ENCODE results near the gene ZBTB20. TPM values are rescaled to one million over a fixed set of nuclear protein-coding genes. Genes with fewer than 3 reads are reported as not detected.

Gene ZBTB20
- total and polyA plus RNA-seq, 2 donors from 2014 or later = 0.99 to 142 TPM

DNA sequence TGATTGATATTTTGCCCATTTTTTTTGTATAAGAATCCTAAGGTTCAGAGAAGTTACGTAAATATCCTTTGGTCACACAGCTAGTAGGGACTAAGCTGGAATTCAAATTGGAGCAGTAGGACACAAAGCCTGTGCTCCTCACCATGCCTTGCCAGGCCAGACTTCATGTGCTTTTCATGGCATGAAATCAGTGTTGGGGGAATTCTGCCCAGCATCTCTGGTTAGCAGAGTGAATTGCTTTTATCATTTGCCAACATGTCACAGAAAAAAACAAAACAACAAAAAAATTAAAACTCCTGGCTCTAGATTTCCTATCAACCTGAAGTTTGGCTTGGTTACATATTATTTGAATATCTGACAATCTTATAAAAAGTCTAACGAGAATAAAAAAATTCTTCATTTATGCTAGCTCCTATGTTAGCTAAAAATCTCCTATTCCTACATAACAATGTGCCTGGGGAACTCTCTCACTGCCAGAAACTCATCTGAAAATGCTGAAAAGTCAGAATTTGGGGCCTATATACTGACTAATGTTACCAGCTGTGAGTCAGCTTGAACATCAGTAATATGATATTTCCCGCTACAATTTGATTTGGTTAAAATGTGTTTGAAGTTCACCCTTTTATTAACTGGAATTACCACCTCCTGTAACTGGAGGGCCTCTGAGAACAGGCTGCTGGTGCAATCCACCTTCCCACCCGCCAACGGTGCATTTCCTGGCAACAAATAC lies 711.5 kb downstream of the ZBTB20 start:
- H3K4me1 ChIP-seq (ENCODE audit: control insufficient read depth in 2 of 3, insufficient read depth in 2 of 3, low read depth in 1 of 3, low read length in 3 of 3) = no peaks in the 10 kb centered on the region
- no peak for DNase-seq
- H3K27ac ChIP-seq (ENCODE audit: low read depth in 2 of 2, low read length in 2 of 2) = no peak overlapping the region
- intact Hi-C loops (cut with DNase I) = no loop called here
- no peaks in the 10 kb centered on the region for H3K27me3 ChIP-seq (ENCODE audit: control insufficient read depth, insufficient read depth, low read length)
- no peak for FAIRE-seq
- H3K9me3 ChIP-seq (ENCODE audit: control insufficient read depth in 2 of 3, insufficient read depth in 1 of 3, low read length in 3 of 3) = no peaks in the 10 kb centered on the region
- H3K36me3 ChIP-seq (ENCODE audit: control insufficient read depth in 2 of 3, insufficient read depth in 3 of 3, low read length in 3 of 3) = no peaks in the 10 kb centered on the region
- TF ChIP-seq, protein P1, sequence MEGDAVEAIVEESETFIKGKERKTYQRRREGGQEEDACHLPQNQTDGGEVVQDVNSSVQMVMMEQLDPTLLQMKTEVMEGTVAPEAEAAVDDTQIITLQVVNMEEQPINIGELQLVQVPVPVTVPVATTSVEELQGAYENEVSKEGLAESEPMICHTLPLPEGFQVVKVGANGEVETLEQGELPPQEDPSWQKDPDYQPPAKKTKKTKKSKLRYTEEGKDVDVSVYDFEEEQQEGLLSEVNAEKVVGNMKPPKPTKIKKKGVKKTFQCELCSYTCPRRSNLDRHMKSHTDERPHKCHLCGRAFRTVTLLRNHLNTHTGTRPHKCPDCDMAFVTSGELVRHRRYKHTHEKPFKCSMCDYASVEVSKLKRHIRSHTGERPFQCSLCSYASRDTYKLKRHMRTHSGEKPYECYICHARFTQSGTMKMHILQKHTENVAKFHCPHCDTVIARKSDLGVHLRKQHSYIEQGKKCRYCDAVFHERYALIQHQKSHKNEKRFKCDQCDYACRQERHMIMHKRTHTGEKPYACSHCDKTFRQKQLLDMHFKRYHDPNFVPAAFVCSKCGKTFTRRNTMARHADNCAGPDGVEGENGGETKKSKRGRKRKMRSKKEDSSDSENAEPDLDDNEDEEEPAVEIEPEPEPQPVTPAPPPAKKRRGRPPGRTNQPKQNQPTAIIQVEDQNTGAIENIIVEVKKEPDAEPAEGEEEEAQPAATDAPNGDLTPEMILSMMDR (IDR thresholded peaks at IDR 0.05; ENCODE audit: borderline replicate concordance, extremely low read depth, insufficient read depth) = no peak
- no peak overlapping the region for H3K9ac ChIP-seq (ENCODE audit: low read length in 3 of 3)
- no peak overlapping the region for H3K4me3 ChIP-seq (ENCODE audit: low read length in 3 of 3)

DNA sequence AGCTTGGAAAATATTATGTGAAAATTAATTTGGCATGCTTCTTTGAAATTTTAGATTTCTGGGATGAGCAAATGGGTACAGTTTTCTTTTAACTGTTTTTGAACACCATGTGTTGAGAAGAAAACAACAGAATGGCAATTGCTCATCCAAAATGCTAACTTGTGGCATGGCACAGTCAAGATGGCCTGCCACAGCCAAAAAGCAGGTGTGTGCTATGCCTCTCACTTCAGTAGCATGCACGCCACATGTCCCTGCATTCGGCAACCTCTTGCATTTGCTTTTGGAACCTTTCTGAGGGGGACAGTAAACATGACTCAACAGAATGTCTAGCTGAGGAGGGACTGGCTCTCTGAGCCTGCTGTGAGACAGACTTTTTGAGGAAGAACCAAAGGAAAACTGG lies 714.8 kb downstream of the ZBTB20 start:
- H3K4me1 ChIP-seq (ENCODE audit: control insufficient read depth in 2 of 3, insufficient read depth in 2 of 3, low read depth in 1 of 3, low read length in 3 of 3) = no peaks in the 10 kb centered on the region
- TF ChIP-seq, protein P1 (IDR thresholded peaks at IDR 0.05; ENCODE audit: borderline replicate concordance, extremely low read depth, insufficient read depth) = no peak
- H3K4me3 ChIP-seq (ENCODE audit: low read length in 3 of 3) = no peak overlapping the region
- DNase-seq (no peak), FAIRE-seq (no peak)
- H3K36me3 ChIP-seq (ENCODE audit: control insufficient read depth in 2 of 3, insufficient read depth in 3 of 3, low read length in 3 of 3) = no peaks in the 10 kb centered on the region
- H3K27ac ChIP-seq (ENCODE audit: low read depth in 2 of 2, low read length in 2 of 2) = no peak overlapping the region
- no peaks in the 10 kb centered on the region for H3K9me3 ChIP-seq (ENCODE audit: control insufficient read depth in 2 of 3, insufficient read depth in 1 of 3, low read length in 3 of 3)
- H3K27me3 ChIP-seq (ENCODE audit: control insufficient read depth, insufficient read depth, low read length) = no peaks in the 10 kb centered on the region
- intact Hi-C loops (cut with DNase I) = no loop called here
- H3K9ac ChIP-seq (ENCODE audit: low read length in 3 of 3) = no peak overlapping the region

DNA sequence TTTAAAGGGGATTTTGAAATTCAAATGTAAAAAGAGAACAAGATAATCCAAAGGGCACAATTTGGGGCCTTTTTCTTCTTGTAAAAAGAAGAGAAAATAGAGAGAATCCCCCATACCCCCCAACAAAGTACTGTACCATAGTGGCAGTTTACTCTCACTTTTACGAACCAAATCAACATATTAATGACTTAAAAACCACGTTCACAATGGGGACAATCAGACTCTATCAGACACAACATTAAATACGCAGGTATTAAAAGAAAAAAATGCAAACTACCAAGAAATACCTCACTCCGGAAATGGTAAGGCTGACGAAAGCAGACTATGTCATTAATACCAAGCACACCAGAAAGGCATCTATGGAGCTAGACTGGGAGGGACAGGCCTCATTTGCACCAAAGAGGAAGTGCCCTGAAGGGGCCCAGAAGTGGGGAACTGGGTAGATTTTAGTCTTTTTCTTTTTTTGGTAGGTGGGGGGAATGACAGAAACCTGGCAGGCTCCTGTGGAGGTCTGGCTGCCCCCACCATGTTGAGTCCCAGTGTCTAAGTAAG lies 719.0 kb downstream of the ZBTB20 start:
- DNase-seq = no peak
- intact Hi-C loops (cut with DNase I) = no loop called here
- Histone ChIP-seq H3K9me3 (ENCODE audit: control insufficient read depth in 2 of 3, insufficient read depth in 1 of 3, low read length in 3 of 3) (no peaks in the 10 kb centered on the region), H3K9ac (ENCODE audit: low read length in 3 of 3) (no peak overlapping the region), H3K27me3 (ENCODE audit: control insufficient read depth, insufficient read depth, low read length) (no peaks in the 10 kb centered on the region), H3K4me1 (ENCODE audit: control insufficient read depth in 2 of 3, insufficient read depth in 2 of 3, low read depth in 1 of 3, low read length in 3 of 3) (no peaks in the 10 kb centered on the region), H3K4me3 (ENCODE audit: low read length in 3 of 3) (no peak overlapping the region), H3K36me3 (ENCODE audit: control insufficient read depth in 2 of 3, insufficient read depth in 3 of 3, low read length in 3 of 3) (no peaks in the 10 kb centered on the region), H3K27ac (ENCODE audit: low read depth in 2 of 2, low read length in 2 of 2) (no peak overlapping the region)
- TF ChIP-seq, protein P1 (IDR thresholded peaks at IDR 0.05; ENCODE audit: borderline replicate concordance, extremely low read depth, insufficient read depth) = no peak
- FAIRE-seq = no peak

Data from kidney (tissue), 14 donors.